ENCODE data around the gene CCDC134. TPM values are rescaled to one million over a fixed set of nuclear protein-coding genes. Genes with fewer than 3 reads are reported as not detected.

The CCDC134 gene
- total RNA-seq = 9.2 and 13.2 TPM in 2 replicates

GRCh38 chr22:41800348-41801146, at the start of gene CCDC134:
TSS of gene CCDC134 (plus strand) at chr22:41800679. CDS start at chr22:41808891, 8,212 bp downstream.
- H3K9me3 Mint-ChIP-seq = no peaks in the 10 kb centered on the region
- peak within 1 kb of the TSS; percentile 98 for H3K4me3 Mint-ChIP-seq
- H3K27me3 Mint-ChIP-seq = no peaks in the 10 kb centered on the region
- H3K36me3 Mint-ChIP-seq (ENCODE audit: low read depth) = peaks cover 7% of the 10 kb centered on the region
- ChIA-PET POLR2A (interaction anchor here (0.6 to 4.0 kb wide), 45 partner anchors 8 to 944 kb away, joined by 3 to 175 read pairs (median 5); partner anchors contain the start of genes CENPM, DESI1, MEI1 and NDUFA6), CTCF (interaction anchor here (0.6 to 3.0 kb wide), 9 partner anchors 18 to 140 kb away, joined by 3 to 32 read pairs (median 3); partner anchors contain the start of genes MEI1 and SREBF2)
- DNase-seq (peak; percentile 88), ATAC-seq (ENCODE audit: low read depth) (peak; percentile 98)
- H3K27ac Mint-ChIP-seq = peak within 1 kb of the TSS; percentile 97
- peaks cover 34% of the 10 kb centered on the region for H3K4me1 Mint-ChIP-seq
- TF ChIP-seq CTCF (IDR thresholded peaks at IDR 0.05) = no peak
- intact Hi-C loops (cut with micrococcal nuclease) = loop anchor here (1.0 to 10.0 kb wide), 4 partner anchors 19 to 284 kb away; no protein-coding TSS in a partner anchor

GRCh38 chr22:41752011-41752970, 48.2 kb upstream of the CCDC134 start:
- H3K4me1 Mint-ChIP-seq = peaks cover 13% of the 10 kb centered on the region
- H3K9me3 Mint-ChIP-seq = no peaks in the 10 kb centered on the region
- DNase-seq = no peak
- ATAC-seq (ENCODE audit: low read depth) = no peak
- no peak overlapping the region for H3K4me3 Mint-ChIP-seq
- POLR2A ChIA-PET = interaction anchor here (1.0 to 1.2 kb wide), 2 partner anchors 29 to 48 kb away, joined by 3 to 5 read pairs; no protein-coding TSS in a partner anchor
- intact Hi-C loops (cut with micrococcal nuclease) = no loop called here
- H3K36me3 Mint-ChIP-seq (ENCODE audit: low read depth) = no peaks in the 10 kb centered on the region
- no peak for TF ChIP-seq CTCF (IDR thresholded peaks at IDR 0.05)
- CTCF ChIA-PET = no interaction called here
- peak overlapping the region; percentile 41 for H3K27ac Mint-ChIP-seq
- H3K27me3 Mint-ChIP-seq = no peaks in the 10 kb centered on the region

GRCh38 chr22:41753984-41754383, 46.5 kb upstream of the CCDC134 start:
- H3K27ac Mint-ChIP-seq = no peak overlapping the region
- no peak for TF ChIP-seq CTCF (IDR thresholded peaks at IDR 0.05)
- no peaks in the 10 kb centered on the region for H3K9me3 Mint-ChIP-seq
- POLR2A ChIA-PET = no interaction called here
- ATAC-seq (ENCODE audit: low read depth) (no peak), DNase-seq (no peak)
- CTCF ChIA-PET = no interaction called here
- H3K4me3 Mint-ChIP-seq = no peak overlapping the region
- intact Hi-C loops (cut with micrococcal nuclease) = no loop called here
- peaks cover 4% of the 10 kb centered on the region for H3K4me1 Mint-ChIP-seq
- no peaks in the 10 kb centered on the region for H3K36me3 Mint-ChIP-seq (ENCODE audit: low read depth)
- H3K27me3 Mint-ChIP-seq = no peaks in the 10 kb centered on the region

GRCh38 chr22:41757502-41757901, 43.0 kb upstream of the CCDC134 start:
- Mint-ChIP-seq H3K9me3 (no peaks in the 10 kb centered on the region), H3K27me3 (no peaks in the 10 kb centered on the region), H3K27ac (no peak overlapping the region), H3K4me3 (no peak overlapping the region), H3K4me1 (peaks cover 3% of the 10 kb centered on the region), H3K36me3 (ENCODE audit: low read depth) (no peaks in the 10 kb centered on the region)
- intact Hi-C loops (cut with micrococcal nuclease) = no loop called here
- POLR2A ChIA-PET = no interaction called here
- ATAC-seq (ENCODE audit: low read depth) = no peak
- TF ChIP-seq CTCF (IDR thresholded peaks at IDR 0.05) = no peak
- no peak for DNase-seq
- CTCF ChIA-PET = no interaction called here

All from activated B cell treated with CpG ODN at 0.5 μM for 24 hours (primary cell).